Panc1 (cell line): Measurements from ENCODE around the gene TMEM254. TPM values are rescaled to one million over a fixed set of nuclear protein-coding genes. Genes with fewer than 3 reads are reported as not detected.
A peak's percentile ranks its signal among the peaks of the same experiment; 100 is the strongest.

Source experiments
- ATAC-seq: fragments of 200-7000 bp; cut with Tn5 transposase; 2 replicates; pipeline ENCODE4 v1.9.1; 2020; ENCODE audit warnings: mild to moderate bottlenecking, moderate library complexity
- BruUV-seq: library from RNA; stranded (reverse); fragments of 400-500 nt; replicated peaks from 2 replicates; lab custom pipeline; 2021; lab: Mats Ljungman, UMichigan
- CTCF ChIA-PET: fragments of 300-600 bp; sonication (Branson Sonifier 250); formaldehyde crosslinking; loops from one replicate; lab custom pipeline; 2022; ENCODE audit warnings: antibody characterized with exemption; lab: Charles Lee
- POLR2A ChIA-PET: fragments of 300-600 bp; sonication (Branson Sonifier 250); formaldehyde crosslinking; loops from one replicate; lab custom pipeline; 2022; ENCODE audit warnings: antibody characterized with exemption; lab: Charles Lee
- DNase-seq: peaks from one replicate; pipeline ENCODE4 v3.0.0-alpha.2; 2010; ENCODE audit warnings: low read depth, low spot score
- H3K27ac ChIP-seq: 2 replicates; pipeline ENCODE4 v1.5.1; 2011; ENCODE audit warnings: mild to moderate bottlenecking, low read length, inconsistent platforms
- H3K27me3 ChIP-seq: fragments of 200-500 bp; sonication (Bioruptor generic); 2 replicates; pipeline ENCODE4 v1.6.0; 2014; ENCODE audit warnings: low read length, inconsistent platforms; ENCODE audit not compliant: control insufficient read depth, insufficient read depth
- H3K36me3 ChIP-seq: fragments of 200-500 bp; sonication (Bioruptor generic); 2 replicates; pipeline ENCODE4 v1.5.1; 2014; ENCODE audit warnings: inconsistent platforms, mild to moderate bottlenecking, low read length, moderate library complexity; ENCODE audit not compliant: control insufficient read depth, insufficient read depth
- H3K4me1 ChIP-seq: 2 replicates; pipeline ENCODE4 v1.5.1; 2011; ENCODE audit warnings: inconsistent platforms, mild to moderate bottlenecking, low read length, moderate library complexity; ENCODE audit not compliant: control insufficient read depth, insufficient read depth
- H3K4me3 ChIP-seq, 2 experiments: 2 replicates each; pipeline ENCODE4 v1.5.1; 2011 to 2012; ENCODE audit warnings: low read depth in 2 of 2, low read length in 2 of 2, mild to moderate bottlenecking in 2 of 2, inconsistent platforms in 1 of 2, moderate library complexity in 1 of 2
- H3K9me3 ChIP-seq: fragments of 200-500 bp; sonication (Bioruptor generic); 2 replicates; pipeline ENCODE4 v1.5.1; 2014; ENCODE audit warnings: low read depth, mild to moderate bottlenecking, inconsistent platforms, low read length, moderate library complexity; ENCODE audit not compliant: control insufficient read depth, insufficient read depth
- CTCF ChIP-seq: fragments of 450-650 bp; IDR thresholded peaks from 2 replicates; pipeline ENCODE4 v1.5.1; 2017; ENCODE audit warnings: mild to moderate bottlenecking
- POLR2AphosphoS5 ChIP-seq: IDR thresholded peaks from 2 replicates; pipeline ENCODE4 v1.6.1; 2012; ENCODE audit warnings: mild to moderate bottlenecking, low read depth, low read length, moderate library complexity
- SIN3A ChIP-seq: IDR thresholded peaks from 2 replicates; pipeline ENCODE4 v1.6.1; 2012; ENCODE audit warnings: low read depth, mild to moderate bottlenecking, low read length, moderate library complexity, borderline replicate concordance; ENCODE audit not compliant: insufficient read depth
- TCF7L2 ChIP-seq: IDR thresholded peaks from 2 replicates; pipeline ENCODE4 v1.6.1; 2011; ENCODE audit warnings: mild to moderate bottlenecking, low read depth, low read length, inconsistent platforms
- in situ Hi-C: cut with HindIII; loops from 2 replicates; pipeline ENCODE4 v1.10.0; 2016; ENCODE audit warnings: low sequenced_read_pairs, low pct_unique_long_range_greater_than_20kb
- intact Hi-C: fragments of 100-400 bp; cut with micrococcal nuclease; formaldehyde crosslinking; loops from one replicate; pipeline ENCODE4 v1.10.0; 2022; ENCODE audit not compliant: unreplicated experiment
- total RNA-seq: library from RNA; stranded (reverse); gene quantifications from one replicate; pipeline ENCODE4 v1.2.1, GENCODE V29; 2021; ENCODE audit not compliant: unreplicated experiment
- TF ChIP-seq, protein P1 (sequence below), 2 experiments: IDR thresholded peaks; 2 replicates each; pipeline ENCODE4 v1.6.1; 2011 to 2012; ENCODE audit warnings: low read depth in 2 of 2, control low read depth in 1 of 2, low read length in 1 of 2, mild to moderate bottlenecking in 1 of 2, moderate library complexity in 1 of 2; ENCODE audit not compliant: insufficient read depth in 1 of 2

TMEM254 gene
- total RNA-seq, 1 experiment from 2014 or later = 28.8 TPM

GRCh38 chr10:80077869-80078447 lies 507 bp upstream of the TMEM254 start:
- BruUV-seq = no TSS peak
- Histone ChIP-seq H3K4me3 (peak overlapping the region; percentile 93 to 95), H3K36me3 (no peaks in the 10 kb centered on the region), H3K27me3 (no peaks in the 10 kb centered on the region), H3K9me3 (no peaks in the 10 kb centered on the region), H3K4me1 (no peaks in the 10 kb centered on the region; the same call in 1 of the 2 replicates), H3K27ac (peak overlapping the region; percentile 97)
- CTCF ChIA-PET = no interaction called here
- TF ChIP-seq POLR2AphosphoS5 = no peak
- TF ChIP-seq, protein P1, sequence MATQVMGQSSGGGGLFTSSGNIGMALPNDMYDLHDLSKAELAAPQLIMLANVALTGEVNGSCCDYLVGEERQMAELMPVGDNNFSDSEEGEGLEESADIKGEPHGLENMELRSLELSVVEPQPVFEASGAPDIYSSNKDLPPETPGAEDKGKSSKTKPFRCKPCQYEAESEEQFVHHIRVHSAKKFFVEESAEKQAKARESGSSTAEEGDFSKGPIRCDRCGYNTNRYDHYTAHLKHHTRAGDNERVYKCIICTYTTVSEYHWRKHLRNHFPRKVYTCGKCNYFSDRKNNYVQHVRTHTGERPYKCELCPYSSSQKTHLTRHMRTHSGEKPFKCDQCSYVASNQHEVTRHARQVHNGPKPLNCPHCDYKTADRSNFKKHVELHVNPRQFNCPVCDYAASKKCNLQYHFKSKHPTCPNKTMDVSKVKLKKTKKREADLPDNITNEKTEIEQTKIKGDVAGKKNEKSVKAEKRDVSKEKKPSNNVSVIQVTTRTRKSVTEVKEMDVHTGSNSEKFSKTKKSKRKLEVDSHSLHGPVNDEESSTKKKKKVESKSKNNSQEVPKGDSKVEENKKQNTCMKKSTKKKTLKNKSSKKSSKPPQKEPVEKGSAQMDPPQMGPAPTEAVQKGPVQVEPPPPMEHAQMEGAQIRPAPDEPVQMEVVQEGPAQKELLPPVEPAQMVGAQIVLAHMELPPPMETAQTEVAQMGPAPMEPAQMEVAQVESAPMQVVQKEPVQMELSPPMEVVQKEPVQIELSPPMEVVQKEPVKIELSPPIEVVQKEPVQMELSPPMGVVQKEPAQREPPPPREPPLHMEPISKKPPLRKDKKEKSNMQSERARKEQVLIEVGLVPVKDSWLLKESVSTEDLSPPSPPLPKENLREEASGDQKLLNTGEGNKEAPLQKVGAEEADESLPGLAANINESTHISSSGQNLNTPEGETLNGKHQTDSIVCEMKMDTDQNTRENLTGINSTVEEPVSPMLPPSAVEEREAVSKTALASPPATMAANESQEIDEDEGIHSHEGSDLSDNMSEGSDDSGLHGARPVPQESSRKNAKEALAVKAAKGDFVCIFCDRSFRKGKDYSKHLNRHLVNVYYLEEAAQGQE (IDR thresholded peaks at IDR 0.05; ENCODE audit: insufficient read depth in 1 of 2, low read depth in 2 of 2, low read length in 1 of 2) = no peak
- no peak for TF ChIP-seq TCF7L2
- no peak for TF ChIP-seq SIN3A
- TF ChIP-seq CTCF = no peak
- in situ Hi-C loops = no loop called here
- intact Hi-C loops = no loop called here
- POLR2A ChIA-PET = no interaction called here
- DNase-seq (peak; percentile 13), ATAC-seq (peak; percentile 24)

GRCh38 chr10:80079312-80079719 lies 851 bp downstream of the TMEM254 start:
- Histone ChIP-seq H3K27me3 (no peaks in the 10 kb centered on the region), H3K4me3 (peak overlapping the region; percentile 93 to 95), H3K36me3 (no peaks in the 10 kb centered on the region), H3K4me1 (no peaks in the 10 kb centered on the region; the same call in 1 of the 2 replicates), H3K9me3 (no peaks in the 10 kb centered on the region), H3K27ac (peak overlapping the region; percentile 97)
- ChIA-PET CTCF (interaction anchor here (1.1 kb wide), 1 partner anchor 142 kb away, joined by 4 read pairs; no protein-coding TSS in a partner anchor), POLR2A (interaction anchor here (0.5 to 1.3 kb wide), 8 partner anchors 11 to 171 kb away, joined by 3 to 4 read pairs (median 4); no protein-coding TSS in a partner anchor)
- TF ChIP-seq CTCF (no peak), POLR2AphosphoS5 (peak; percentile 18; the same call in 1 of the 2 replicates), SIN3A (0 out of 2 replicates have a peak, but pooled peaks have one; percentile 94), TCF7L2 (no peak)
- TF ChIP-seq, protein P1 (IDR thresholded peaks at IDR 0.05; ENCODE audit: insufficient read depth in 1 of 2, low read depth in 2 of 2, low read length in 1 of 2) = no peak
- in situ Hi-C loops (no loop called here), intact Hi-C loops (no loop called here)
- no peak for ATAC-seq
- BruUV-seq = TSS peak; percentile 95
- no peak for DNase-seq
